Ramos (cell line): ENCODE results near the gene LDLRAD3.

ENCODE experiments used
- in situ Hi-C: fragments of 300-500 bp; cut with MboI; formaldehyde crosslinking; loops from one replicate; pipeline ENCODE4 v1.14.3; 2022; ENCODE audit warnings: low sequenced_read_pairs; ENCODE audit not compliant: unreplicated experiment

Gene LDLRAD3

GRCh38 chr11:36243641-36244040 lies 299.8 kb downstream of the LDLRAD3 start:
- in situ Hi-C loops: no loop called here

- in situ Hi-C loops: no loop called here
These were observed 303.6 kb downstream of the LDLRAD3 start for GRCh38 chr11:36247493-36247892.

- in situ Hi-C loops: no loop called here
These were observed 304.6 kb downstream of the LDLRAD3 start for GRCh38 chr11:36248436-36248835.

GRCh38 chr11:36249246-36249645 lies 305.4 kb downstream of the LDLRAD3 start:
- in situ Hi-C loops: no loop called here

- in situ Hi-C loops: no loop called here
These were observed 308.0 kb downstream of the LDLRAD3 start for GRCh38 chr11:36251823-36252222.

GRCh38 chr11:36253238-36253637 lies 309.4 kb downstream of the LDLRAD3 start:
- in situ Hi-C loops: no loop called here

GRCh38 chr11:36254713-36255112 lies 310.9 kb downstream of the LDLRAD3 start:
- in situ Hi-C loops: no loop called here

GRCh38 chr11:36257351-36257750 lies 313.5 kb downstream of the LDLRAD3 start:
- in situ Hi-C loops: no loop called here

- in situ Hi-C loops: no loop called here
These were observed 315.0 kb downstream of the LDLRAD3 start for GRCh38 chr11:36258730-36259360.

GRCh38 chr11:36261094-36261493 lies 317.2 kb downstream of the LDLRAD3 start:
- in situ Hi-C loops: loop anchor here (10.0 kb wide), 1 partner anchor 646 kb away; the partner anchor contains the start of gene FJX1

GRCh38 chr11:36264011-36264972 lies 320.4 kb downstream of the LDLRAD3 start:
- in situ Hi-C loops: loop anchor here (10.0 kb wide), 1 partner anchor 649 kb away; the partner anchor contains the start of gene FJX1

- in situ Hi-C loops: loop anchor here (10.0 kb wide), 1 partner anchor 650 kb away; the partner anchor contains the start of gene FJX1
These were observed 321.1 kb downstream of the LDLRAD3 start for GRCh38 chr11:36264973-36265344.

GRCh38 chr11:36265793-36266628 lies 322.1 kb downstream of the LDLRAD3 start:
- in situ Hi-C loops: loop anchor here (10.0 kb wide), 1 partner anchor 651 kb away; the partner anchor contains the start of gene FJX1

GRCh38 chr11:36266767-36267166 lies 322.9 kb downstream of the LDLRAD3 start:
- in situ Hi-C loops: loop anchor here (10.0 kb wide), 1 partner anchor 652 kb away; the partner anchor contains the start of gene FJX1

GRCh38 chr11:36268337-36268985 lies 324.6 kb downstream of the LDLRAD3 start:
- in situ Hi-C loops: loop anchor here (10.0 kb wide), 1 partner anchor 654 kb away; the partner anchor contains the start of gene FJX1

GRCh38 chr11:36270701-36271100 lies 326.8 kb downstream of the LDLRAD3 start:
- in situ Hi-C loops: no loop called here

- in situ Hi-C loops: no loop called here
These were observed 328.0 kb downstream of the LDLRAD3 start for GRCh38 chr11:36271794-36272407.

- in situ Hi-C loops: no loop called here
These were observed 329.2 kb downstream of the LDLRAD3 start for GRCh38 chr11:36273110-36273509.

- in situ Hi-C loops: no loop called here
These were observed 330.6 kb downstream of the LDLRAD3 start for GRCh38 chr11:36274414-36274813.
